HUES6 (cell line): ENCODE data around the gene ASB3.

Source experiments
- H3K27ac ChIP-seq: 2 replicates; pipeline ENCODE4 v1.7.0; 2013; ENCODE audit warnings: low read depth, mild to moderate bottlenecking, low read length, inconsistent platforms
- H3K27me3 ChIP-seq: 2 replicates; pipeline ENCODE4 v1.6.1; 2013; ENCODE audit warnings: low read length; ENCODE audit not compliant: control insufficient read depth, insufficient read depth
- H3K36me3 ChIP-seq: 2 replicates; pipeline ENCODE4 v1.6.1; 2013; ENCODE audit warnings: low read length; ENCODE audit not compliant: control insufficient read depth, insufficient read depth
- H3K4me1 ChIP-seq: 2 replicates; pipeline ENCODE4 v1.6.1; 2013; ENCODE audit warnings: low read length; ENCODE audit not compliant: control insufficient read depth, insufficient read depth
- H3K4me3 ChIP-seq: 2 replicates; pipeline ENCODE4 v1.5.1; 2013; ENCODE audit warnings: low read depth, low read length
- H3K9ac ChIP-seq: one replicate; pipeline ENCODE4 v1.6.1; 2013; ENCODE audit warnings: mild to moderate bottlenecking, low read length
- H3K9me3 ChIP-seq: 2 replicates; pipeline ENCODE4 v1.6.1; 2013; ENCODE audit warnings: low read depth, low read length; ENCODE audit not compliant: control insufficient read depth, insufficient read depth

The ASB3 gene

GRCh38 chr2:53820711-53821110 lies 34.0 kb upstream of the ASB3 start:
- Histone ChIP-seq H3K4me1 (peaks cover 6% of the 10 kb centered on the region; the same call in 1 of the 2 replicates), H3K36me3 (peaks cover 21% of the 10 kb centered on the region), H3K27me3 (no peaks in the 10 kb centered on the region), H3K27ac (no peak overlapping the region), H3K9ac (no peak overlapping the region), H3K9me3 (no peaks in the 10 kb centered on the region), H3K4me3 (no peak overlapping the region)

DNA sequence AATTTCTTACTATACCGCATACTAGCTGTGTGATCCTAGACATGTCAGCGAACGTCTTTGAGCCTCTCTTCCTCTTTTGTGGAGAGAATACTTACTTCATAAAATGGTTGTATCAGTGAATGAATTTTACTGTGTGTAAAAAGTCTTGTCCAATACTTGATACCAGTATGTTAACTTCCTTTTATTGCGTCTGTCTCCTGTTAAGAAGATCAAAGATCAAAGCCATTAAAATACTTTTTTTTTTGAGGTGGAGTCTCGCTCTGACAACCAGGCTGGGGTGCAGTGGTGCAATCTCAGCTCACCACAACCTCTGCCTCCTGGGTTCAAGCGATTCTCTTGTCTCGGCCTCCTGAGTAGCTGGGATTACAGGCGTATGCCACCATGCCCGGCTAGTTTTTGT lies 33.3 kb upstream of the ASB3 start:
- H3K4me1 ChIP-seq, result peaks cover 6% of the 10 kb centered on the region; the same call in 1 of the 2 replicates
- H3K9ac ChIP-seq, result no peak overlapping the region
- no peak overlapping the region for H3K27ac ChIP-seq
- H3K9me3 ChIP-seq, result no peaks in the 10 kb centered on the region
- H3K36me3 ChIP-seq, result peaks cover 27% of the 10 kb centered on the region
- no peak overlapping the region for H3K4me3 ChIP-seq
- no peaks in the 10 kb centered on the region for H3K27me3 ChIP-seq

DNA sequence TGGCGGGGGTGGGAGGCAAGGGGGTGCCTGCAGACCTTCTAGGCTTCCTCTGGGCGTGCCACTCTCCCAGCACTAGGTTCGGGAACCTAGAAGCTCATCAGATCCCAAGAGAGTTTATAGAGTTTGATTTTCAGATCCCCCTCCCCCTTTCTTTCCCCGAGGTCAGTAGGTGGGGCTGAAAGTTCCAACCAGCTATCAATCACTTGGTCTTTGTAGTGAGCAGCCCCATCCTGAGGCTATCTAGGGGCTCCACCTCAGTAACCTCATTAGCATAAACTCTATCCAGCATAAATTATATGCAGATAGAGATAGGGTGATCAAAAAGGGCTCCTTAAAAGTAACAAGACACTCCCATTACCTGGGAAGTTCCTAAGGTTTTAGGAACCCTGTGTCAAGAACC lies 32.9 kb upstream of the ASB3 start:
- no peaks in the 10 kb centered on the region for H3K27me3 ChIP-seq
- H3K4me1 ChIP-seq, result peaks cover 6% of the 10 kb centered on the region; the same call in 1 of the 2 replicates
- no peak overlapping the region for H3K4me3 ChIP-seq
- H3K36me3 ChIP-seq, result peaks cover 29% of the 10 kb centered on the region
- no peak overlapping the region for H3K27ac ChIP-seq
- no peak overlapping the region for H3K9ac ChIP-seq
- no peaks in the 10 kb centered on the region for H3K9me3 ChIP-seq

DNA sequence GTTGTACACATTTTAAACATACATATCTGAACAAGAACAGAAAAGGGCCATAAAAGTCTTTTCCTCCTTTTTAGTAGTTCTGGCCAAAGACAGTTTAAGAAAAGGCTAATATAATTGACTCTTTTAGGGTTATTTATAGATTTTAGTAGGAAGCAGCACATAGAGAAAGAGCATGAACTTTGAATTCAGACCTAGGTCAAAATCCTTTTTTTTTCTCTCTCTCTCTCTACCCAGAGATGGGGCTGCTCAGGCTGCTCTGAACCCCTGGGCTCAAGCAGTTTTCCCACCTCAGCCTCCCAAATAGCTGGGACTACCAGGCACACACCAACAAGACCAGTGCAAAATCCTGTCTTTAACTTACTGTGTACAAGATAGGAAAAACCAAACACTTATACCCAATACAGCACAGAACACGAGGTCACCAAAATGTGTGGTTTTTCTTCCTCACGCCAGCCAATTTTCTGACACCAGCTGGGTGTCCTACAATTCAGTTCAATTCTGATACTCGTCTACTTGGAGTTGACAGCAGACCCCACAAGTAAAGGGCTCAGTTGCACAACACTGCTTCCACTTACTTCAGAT lies 32.2 kb upstream of the ASB3 start:
- Histone ChIP-seq H3K27ac (no peak overlapping the region), H3K4me1 (peaks cover 6% of the 10 kb centered on the region; the same call in 1 of the 2 replicates), H3K27me3 (no peaks in the 10 kb centered on the region), H3K9ac (no peak overlapping the region), H3K4me3 (no peak overlapping the region), H3K9me3 (no peaks in the 10 kb centered on the region), H3K36me3 (peaks cover 34% of the 10 kb centered on the region)

DNA sequence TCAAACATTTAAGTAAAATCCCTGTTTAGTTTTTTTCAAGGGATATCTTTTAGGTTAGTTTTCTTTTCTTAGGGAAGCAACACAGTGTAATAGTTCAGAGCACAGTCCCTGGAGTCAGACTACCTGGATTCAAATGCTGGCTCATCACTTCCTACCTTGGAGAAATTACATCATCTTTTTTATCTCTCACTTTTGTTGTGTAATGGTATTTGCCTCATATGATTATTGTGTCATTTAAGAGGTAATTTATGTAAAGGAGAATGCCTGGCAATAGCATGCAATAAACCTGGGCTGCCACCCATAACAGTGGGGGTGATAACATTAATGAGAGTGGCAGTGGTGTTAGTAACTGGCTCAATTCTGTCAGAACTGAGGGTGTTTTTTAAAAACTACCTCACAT lies 26.4 kb upstream of the ASB3 start:
- Histone ChIP-seq H3K9me3 (no peaks in the 10 kb centered on the region), H3K27ac (no peak overlapping the region), H3K27me3 (no peaks in the 10 kb centered on the region), H3K9ac (no peak overlapping the region), H3K4me1 (no peaks in the 10 kb centered on the region), H3K4me3 (no peak overlapping the region), H3K36me3 (peaks cover 78% of the 10 kb centered on the region)

GRCh38 chr2:53811601-53812000 lies 24.8 kb upstream of the ASB3 start:
- Histone ChIP-seq H3K9me3 (no peaks in the 10 kb centered on the region), H3K4me1 (no peaks in the 10 kb centered on the region), H3K27me3 (no peaks in the 10 kb centered on the region), H3K36me3 (peaks cover 87% of the 10 kb centered on the region), H3K27ac (no peak overlapping the region), H3K9ac (no peak overlapping the region), H3K4me3 (no peak overlapping the region)

DNA sequence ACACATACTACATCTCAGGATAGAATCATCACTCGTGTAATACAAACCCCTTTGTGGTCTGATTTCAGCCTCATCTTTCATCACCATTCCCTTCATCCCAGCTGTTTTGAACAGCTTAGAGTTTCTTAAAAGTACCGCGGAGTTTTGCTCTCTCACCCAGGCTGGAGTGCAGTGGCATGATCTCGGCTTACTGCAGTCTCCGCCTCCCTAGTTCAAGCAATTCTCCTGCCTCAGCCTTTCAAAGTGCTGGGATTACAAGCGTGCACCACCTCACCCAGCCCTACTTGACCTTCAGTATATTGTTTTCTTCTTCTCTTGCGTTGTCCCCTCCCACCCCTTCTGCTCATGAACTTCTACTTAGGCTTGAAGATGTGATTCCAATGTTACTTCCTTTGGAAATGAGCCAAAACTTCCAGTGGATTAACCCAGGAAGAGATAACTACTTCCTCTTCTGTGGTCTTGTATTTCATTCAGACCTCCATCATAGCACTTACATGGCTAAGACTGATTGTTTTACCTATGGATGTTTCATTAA lies 15.9 kb upstream of the ASB3 start:
- H3K27ac ChIP-seq, result no peak overlapping the region
- H3K4me3 ChIP-seq, result no peak overlapping the region
- peaks cover 72% of the 10 kb centered on the region for H3K36me3 ChIP-seq
- H3K27me3 ChIP-seq, result no peaks in the 10 kb centered on the region
- no peak overlapping the region for H3K9ac ChIP-seq
- no peaks in the 10 kb centered on the region for H3K4me1 ChIP-seq
- no peaks in the 10 kb centered on the region for H3K9me3 ChIP-seq

GRCh38 chr2:53801547-53801946 lies 14.8 kb upstream of the ASB3 start:
- H3K4me3 ChIP-seq, result no peak overlapping the region
- H3K27me3 ChIP-seq, result no peaks in the 10 kb centered on the region
- no peak overlapping the region for H3K27ac ChIP-seq
- no peak overlapping the region for H3K9ac ChIP-seq
- H3K4me1 ChIP-seq, result no peaks in the 10 kb centered on the region
- peaks cover 72% of the 10 kb centered on the region for H3K36me3 ChIP-seq
- no peaks in the 10 kb centered on the region for H3K9me3 ChIP-seq

- H3K27ac ChIP-seq, result no peak overlapping the region
- H3K9ac ChIP-seq, result no peak overlapping the region
- H3K27me3 ChIP-seq, result no peaks in the 10 kb centered on the region
- H3K4me1 ChIP-seq, result no peaks in the 10 kb centered on the region
- no peaks in the 10 kb centered on the region for H3K9me3 ChIP-seq
- H3K4me3 ChIP-seq, result no peak overlapping the region
- peaks cover 36% of the 10 kb centered on the region for H3K36me3 ChIP-seq
Measured at GRCh38 chr2:53793821-53794220, 7.1 kb upstream of the ASB3 start.

- H3K4me1 ChIP-seq, result peaks cover 1% of the 10 kb centered on the region; the same call in 1 of the 2 replicates
- no peak overlapping the region for H3K27ac ChIP-seq
- H3K36me3 ChIP-seq, result peaks cover 32% of the 10 kb centered on the region
- H3K27me3 ChIP-seq, result no peaks in the 10 kb centered on the region
- H3K9ac ChIP-seq, result no peak overlapping the region
- no peak overlapping the region for H3K4me3 ChIP-seq
- no peaks in the 10 kb centered on the region for H3K9me3 ChIP-seq
Measured at GRCh38 chr2:53793261-53793660, 6.5 kb upstream of the ASB3 start.

GRCh38 chr2:53787614-53788289 lies 999 bp upstream of the ASB3 start:
- Histone ChIP-seq H3K4me3 (peak overlapping the region; percentile 86), H3K4me1 (peaks cover 27% of the 10 kb centered on the region), H3K9ac (peak overlapping the region; percentile 95), H3K27me3 (no peaks in the 10 kb centered on the region), H3K27ac (peak overlapping the region; percentile 41; the same call in 1 of the 2 replicates), H3K36me3 (no peaks in the 10 kb centered on the region; the same call in 1 of the 2 replicates), H3K9me3 (no peaks in the 10 kb centered on the region)
